GM18907 (cell line): ENCODE results near the gene ABTB2.
A peak's percentile ranks its signal among the peaks of the same experiment; 100 is the strongest.
"Not testable (repeated sequence)": the region's sequence is repeated elsewhere in the genome, so short reads cannot be mapped to it uniquely, and the experiment has no call there.

Experiments used
- ATAC-seq: cut with Tn5 transposase; IDR thresholded peaks from one replicate; pipeline ENCODE4 v1.9.1; 2021; ENCODE audit warnings: mild to moderate bottlenecking, moderate library complexity; ENCODE audit not compliant: unreplicated experiment

ABTB2 gene

DNA sequence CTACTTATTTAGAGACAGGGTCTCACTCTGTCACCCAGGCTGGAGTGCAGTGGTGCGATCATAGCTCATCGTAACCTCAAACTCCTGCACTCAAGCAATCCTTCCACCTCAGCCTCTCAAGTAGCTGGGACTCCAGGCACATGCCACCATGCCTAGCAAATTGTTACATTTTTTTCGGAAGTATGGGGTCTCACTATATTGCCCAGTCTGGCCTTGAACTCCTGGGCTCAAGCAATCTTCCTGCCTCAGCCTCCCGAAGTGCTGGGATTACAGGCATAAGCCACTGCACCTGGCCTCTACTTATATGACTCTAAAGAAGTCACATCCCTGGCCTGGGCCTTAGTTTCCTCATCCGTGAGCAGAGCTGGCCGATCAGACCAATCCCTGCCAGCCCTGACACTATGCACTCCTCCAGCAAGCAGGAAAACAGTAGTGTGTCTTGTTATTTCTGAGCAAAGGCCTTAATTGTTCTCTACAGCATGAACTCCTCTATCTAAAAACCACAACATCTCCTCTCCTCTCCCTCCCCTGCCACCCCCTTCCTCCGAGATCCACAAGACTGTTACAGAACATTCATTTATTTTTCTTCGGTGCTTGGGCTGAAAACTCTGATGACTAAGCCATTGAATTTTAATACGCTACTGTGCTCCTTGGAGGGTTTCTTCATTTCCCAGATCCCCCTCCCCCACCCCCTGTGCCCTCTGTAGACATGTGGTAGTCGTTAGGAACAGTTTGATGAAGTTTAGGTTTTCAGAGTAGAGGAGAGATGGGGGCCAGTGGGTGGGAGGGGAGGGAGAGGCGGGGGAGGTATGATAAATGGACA lies 91.5 kb downstream of the ABTB2 start:
- ATAC-seq, result no peak

DNA sequence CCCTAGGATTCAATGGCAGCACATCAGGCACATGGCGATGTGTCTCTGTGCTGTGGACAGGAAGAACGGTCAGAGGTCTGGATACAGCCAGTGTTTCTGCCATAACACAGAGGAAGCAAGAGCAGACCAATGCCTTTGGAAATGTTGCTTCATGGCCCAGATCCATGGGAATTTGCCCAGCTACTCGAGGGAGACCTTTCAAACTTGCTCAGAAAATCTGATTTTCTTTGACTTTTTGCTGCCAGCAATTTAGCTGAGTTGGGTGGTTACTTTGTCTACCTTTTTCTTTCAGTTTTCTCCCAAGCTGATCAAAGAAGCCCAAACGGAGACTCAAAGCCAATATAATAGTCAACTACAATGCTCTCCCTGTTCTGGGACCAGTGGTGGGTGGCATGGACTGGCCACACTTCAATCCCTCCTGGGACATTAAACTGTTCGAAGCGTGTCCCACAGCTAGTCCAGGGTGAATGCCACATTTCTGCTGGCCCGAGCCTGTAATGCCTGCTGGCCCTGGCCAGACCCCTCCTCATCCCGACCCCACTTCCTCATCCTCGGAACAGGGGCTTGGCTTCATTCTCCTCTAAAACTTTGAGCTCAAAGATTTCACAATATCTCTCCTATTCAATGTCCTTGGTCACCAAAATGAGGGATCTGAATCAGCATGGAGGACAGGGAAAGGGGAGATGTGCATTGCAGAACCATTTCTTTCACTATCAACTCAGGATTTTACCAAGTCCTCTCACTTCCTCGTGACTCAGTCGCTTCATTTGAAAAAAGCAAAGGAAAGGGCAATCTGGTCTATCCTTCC lies 93.3 kb downstream of the ABTB2 start:
- ATAC-seq, result no peak

DNA sequence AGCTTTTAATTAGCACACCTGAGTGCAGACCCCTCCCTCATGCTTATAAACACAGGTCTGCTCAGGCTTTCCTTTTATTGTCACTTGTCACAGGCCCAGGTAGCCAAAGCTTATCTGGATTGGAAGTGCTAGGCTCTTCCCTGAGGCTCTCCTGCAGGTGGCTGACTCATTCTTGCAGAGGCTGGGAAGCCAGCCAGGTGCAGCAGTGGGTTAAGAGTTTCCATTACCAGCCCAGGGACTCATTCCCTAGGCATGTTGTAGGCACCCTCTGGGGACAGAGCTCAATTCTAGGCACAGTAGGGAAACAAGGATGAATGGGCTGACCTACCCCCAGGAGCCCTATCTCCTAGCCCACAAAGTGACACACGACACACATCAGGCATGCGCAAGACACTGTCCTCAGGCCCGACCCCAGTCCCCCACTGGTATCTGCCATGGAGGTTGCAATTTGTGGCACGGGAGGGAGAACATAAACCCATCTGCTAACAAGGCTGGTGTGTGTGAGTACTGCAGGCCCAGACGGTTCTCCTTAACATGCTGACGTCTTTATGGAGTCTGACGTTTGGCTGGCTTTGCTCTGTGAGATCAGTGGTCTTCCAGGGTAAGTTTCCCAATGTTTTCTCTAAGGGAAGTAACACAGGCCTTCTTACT lies 94.2 kb downstream of the ABTB2 start:
- ATAC-seq, result no peak

DNA sequence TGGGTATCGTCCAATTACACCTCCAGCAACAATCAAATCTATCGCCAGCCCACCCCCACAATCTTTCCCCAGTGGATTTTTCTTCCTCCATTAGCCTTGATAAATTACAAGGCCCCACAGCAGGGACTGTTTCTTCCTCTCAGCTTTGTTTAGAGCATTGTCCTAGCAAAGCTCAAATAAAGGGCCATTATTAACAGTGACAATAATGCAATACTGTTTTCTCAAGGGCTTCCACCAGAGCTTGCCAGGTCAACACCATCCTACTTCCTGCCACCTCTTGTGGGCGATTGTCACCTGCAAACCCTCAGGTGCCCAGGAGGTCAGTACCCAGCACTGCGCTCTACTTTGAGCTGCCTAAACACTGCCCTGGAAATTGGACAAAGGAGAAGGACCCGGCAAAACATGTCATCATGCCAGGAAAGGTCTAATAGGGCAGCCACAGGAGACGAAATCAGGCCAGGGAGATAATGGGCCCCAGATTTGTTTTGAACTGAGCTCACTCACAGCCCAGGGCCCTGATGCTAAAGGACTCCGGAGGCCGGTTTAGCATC lies 95.2 kb downstream of the ABTB2 start:
- no peak for ATAC-seq

DNA sequence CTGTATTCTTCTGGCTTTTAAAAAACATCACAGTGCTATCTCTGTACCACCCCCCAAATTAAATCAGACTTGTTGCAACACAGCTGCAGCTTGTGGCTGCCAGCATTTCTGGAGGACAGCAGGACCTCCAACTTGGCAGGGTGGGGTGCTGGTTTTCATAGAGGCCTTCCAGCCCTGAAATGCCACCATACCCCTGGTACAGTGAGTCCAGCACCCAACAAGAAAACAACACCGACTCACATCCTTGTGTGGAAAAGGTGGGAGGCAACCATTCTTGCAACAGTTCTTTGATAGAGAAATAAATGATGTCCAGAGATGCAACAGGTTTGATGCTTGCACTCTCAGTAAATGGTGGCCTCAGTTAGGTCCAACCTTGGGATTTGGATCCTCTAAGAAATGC lies 96.0 kb downstream of the ABTB2 start:
- ATAC-seq, result no peak

DNA sequence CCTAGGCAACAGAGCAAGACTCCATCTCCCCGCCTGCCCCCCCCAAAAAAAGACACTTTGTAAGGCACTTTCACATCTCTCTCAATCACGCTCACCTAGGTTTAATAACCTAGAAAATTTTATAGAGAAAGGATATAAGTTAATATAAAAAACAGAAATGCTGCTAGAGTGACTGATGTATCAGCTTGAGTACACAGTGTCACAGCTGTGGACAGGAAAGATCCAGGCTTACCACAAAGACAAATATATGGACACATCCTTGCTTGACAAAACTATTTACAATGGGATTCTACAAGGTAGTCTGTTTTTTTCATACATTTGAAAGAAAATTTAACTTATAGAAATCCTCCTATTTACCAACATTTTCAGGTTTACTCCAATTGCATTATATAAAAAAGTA lies 96.7 kb downstream of the ABTB2 start:
- ATAC-seq, result no peak

DNA sequence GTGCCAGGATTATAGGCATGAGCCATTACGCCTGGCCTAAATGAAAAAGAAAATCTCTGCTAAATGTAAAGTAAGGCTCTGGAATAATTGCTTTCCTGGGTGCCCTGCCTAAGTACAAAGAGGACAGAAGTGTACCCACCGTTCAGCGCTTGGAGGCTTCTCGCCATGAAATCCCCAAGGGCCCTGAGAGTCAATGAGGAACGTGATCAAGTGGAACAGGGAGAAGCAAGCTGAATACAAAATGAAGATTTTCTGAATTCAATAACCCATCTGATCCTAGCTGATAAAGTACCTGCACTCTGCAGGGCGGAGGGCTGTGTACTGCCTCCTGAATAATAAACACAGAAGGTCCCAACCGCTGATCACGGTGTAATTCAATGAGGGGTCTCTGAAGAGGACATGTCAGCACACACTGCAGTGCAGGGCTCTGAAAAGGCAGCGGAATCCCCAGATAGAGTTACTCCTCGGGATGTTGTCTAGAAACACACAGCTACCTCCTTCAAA lies 97.7 kb downstream of the ABTB2 start:
- ATAC-seq, result no peak

DNA sequence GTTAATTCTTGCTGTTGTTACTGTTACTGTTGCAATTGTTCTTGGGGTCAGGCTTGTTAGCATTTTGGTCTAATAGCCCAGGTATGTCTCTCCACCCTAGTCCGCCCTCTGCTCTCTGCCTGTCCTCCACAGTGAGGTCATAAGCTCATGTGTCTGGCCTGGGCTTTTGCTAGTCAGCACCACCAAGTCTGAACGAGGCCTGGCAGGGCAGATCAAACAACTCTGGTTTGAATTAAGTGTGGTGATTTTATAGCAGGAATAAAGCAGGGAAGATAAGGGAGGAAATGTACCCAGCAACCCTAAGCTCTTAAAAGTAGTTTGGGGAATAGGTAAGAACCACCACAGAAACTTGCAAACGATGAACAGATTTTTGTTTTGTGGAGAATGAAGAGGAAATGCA lies 98.7 kb downstream of the ABTB2 start:
- no peak for ATAC-seq

DNA sequence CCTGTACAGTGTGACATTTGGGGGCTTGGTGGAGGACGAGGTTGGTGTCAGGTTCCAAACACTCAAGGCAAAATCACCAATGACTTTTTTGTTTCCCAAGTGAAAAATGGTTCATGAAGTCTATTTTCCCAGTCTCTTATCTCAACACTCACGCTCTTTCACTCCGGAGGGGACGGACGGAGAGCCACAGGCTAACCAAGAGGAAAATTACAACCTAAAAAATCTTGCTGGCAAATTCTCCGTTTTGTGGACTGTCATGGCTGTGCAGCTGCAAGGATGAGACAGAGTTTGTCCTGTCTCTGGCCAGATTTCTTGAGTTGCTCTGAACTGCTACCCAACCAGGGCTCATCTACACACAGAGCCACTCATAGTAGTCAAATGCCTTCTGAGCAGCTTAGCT lies 101.2 kb downstream of the ABTB2 start:
- no peak for ATAC-seq

DNA sequence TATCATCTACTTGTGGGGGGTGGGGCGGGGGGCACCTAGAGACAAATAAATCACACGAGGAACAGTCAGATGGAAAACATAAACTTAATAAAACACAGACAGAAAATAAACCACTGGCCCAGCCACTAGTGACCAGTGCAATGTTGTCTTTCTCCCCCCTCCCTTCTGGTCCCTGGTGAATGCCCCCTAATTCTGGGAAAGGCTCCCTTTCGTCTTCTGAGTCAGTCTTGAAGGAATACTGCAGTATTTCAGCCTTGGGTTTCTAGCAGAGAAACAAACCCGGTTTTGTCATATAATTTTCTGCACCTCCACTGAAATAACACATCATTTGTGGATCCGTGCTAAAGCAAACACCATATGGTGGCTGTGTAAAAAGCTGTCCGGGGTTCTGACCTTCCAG lies 101.7 kb downstream of the ABTB2 start:
- ATAC-seq, result no peak

DNA sequence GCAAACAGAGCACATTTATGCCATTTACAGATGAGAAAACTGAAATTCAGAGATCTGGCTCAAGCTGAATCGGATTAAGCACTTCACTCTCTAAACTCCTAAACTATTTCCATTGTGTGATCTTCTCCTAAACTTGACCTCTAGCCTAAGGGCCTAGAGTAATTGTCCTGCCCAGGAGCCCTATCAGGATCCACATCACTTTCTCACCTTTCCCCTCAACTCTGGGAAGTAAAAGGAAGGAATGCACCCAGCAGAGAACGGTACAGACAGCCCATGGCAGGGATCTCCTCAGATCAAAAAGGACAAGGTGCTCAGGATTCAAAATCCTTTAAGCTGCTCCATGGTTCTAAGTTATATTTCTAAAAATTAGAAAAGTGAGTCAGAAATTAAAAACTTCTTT lies 102.7 kb downstream of the ABTB2 start:
- no peak for ATAC-seq

DNA sequence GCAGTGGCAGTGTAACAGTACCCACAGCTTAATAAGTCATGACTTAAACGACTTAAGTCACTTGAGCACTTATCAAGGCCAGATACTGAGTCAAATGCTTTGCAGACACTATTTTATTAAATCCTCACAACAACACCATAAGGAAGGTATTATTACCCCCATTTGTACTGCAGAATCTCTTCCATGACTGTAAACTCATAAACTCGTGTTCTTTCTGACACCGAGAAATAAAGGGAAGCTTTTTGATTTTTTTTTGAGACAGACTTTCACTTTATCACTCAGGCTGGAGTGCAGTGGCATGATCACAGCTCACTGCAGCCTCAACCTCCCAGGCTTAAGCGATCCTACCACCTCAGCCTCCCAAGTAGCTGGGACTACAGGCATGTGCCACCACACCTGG lies 103.8 kb downstream of the ABTB2 start:
- no peak for ATAC-seq

DNA sequence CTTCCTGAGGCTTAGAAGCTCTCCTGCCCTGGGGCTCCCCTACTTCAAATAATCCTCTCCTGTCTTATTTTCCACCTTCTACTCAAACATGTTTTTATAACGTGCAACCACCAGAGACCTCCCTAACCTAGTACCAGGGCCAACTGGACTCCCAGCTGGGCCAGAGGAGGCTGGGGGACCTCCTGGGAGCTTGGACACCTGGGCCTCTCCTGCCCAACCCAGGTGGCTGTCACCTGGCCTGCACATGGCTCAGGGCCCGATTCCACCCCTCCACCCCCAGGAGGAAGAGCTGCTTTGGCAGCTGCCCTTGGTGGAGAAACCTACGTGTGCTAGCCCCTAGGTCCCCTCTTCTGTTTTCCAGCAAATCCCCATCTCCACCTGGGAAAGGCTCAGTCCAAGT lies 105.2 kb downstream of the ABTB2 start:
- no peak for ATAC-seq

DNA sequence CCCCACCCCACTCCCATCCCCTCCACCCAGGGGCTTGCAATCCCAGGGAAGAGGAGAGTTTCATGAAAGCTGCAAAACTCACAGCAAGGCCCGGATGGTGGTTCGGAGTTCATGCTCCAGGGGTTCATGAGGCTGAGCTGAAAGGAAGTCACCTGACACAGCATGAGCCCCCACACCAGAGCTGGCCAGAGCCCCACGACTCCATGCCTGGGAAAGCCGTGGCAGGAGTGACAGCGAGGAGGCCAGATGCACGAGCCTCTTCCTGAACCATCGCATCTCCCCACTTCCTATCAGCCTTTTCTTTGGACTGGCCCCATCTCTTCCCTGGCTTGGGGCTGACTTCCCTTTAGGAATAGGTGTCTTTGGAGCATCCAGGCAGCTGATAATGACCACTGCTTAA lies 105.8 kb downstream of the ABTB2 start:
- no peak for ATAC-seq

DNA sequence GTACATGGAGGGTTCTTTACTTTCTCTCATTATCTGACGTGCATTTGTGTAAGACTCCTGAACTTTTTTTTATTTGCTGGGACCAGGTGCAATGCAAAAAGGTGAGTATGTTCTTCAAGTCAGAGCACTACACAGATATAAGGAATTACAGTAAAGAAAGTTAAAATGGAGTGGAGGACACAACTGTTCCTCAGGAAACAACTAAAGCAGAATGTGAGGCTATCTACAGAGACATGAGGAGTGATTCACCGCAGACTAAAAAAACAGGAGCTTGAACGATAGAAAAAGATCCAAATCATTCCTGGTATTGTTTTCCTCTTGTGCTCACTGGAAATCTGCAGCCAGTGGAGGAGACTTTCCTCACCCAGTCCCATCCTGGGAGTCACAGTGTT lies 106.2 kb downstream of the ABTB2 start:
- no peak for ATAC-seq

DNA sequence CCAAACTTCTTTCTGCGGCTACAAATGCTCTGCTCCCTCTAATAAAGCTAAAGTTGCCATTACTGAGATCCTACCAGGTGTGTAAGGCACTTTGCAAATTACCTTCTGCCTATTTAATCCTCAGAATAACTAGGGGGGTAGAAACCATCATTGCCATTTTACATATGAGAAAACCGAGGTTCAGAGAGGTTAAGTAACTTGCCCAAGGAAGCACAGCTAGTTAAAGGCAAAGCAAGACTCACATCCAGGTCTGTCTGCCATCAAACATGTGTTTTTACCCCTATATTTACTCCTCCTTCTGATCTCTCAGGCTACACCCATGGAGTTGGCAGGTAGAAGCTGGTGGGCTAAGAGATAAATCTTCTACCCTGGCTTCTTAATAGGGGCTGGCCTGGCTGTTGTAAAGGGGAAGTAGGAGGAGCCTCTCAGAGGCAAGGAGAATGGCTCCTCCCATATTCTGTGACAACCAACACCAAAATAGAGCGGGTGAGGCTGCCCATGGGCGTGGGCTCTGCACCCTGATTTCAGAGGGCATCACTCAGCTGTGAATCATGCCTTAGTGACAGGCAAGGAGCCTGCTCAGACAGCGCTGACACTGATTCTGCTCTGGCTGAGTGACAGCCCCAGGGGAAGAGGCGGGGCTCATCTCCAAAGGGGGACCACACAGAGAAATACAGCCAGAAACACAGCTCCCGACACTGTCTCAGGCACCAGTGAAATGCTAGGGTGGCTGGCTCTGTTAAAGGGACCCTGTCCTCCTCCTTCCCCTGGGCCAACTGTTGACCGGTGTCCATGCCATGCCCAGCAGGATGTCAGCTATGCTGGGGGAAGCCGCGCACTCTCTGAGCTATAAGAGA lies 106.8 kb downstream of the ABTB2 start:
- peak; percentile 89 for ATAC-seq

DNA sequence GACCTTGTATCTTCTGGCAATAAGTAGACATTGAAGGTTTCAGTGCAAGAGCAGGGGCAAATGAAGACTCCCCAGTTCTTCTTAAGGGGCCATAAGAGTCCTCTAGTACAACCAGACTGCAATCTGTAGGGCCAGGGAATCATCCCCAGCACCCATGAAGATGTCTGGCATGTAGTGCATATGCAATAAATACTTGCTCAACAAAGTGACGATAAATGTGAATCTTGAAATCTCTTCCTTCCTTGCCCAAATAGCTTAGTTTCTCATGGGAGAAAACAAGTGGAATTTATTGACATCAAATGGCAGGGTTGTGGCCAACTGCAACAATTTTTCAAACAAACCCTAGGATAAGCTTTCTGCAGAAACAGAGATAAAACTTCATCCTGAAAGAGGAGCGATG lies 107.6 kb downstream of the ABTB2 start:
- no peak for ATAC-seq

DNA sequence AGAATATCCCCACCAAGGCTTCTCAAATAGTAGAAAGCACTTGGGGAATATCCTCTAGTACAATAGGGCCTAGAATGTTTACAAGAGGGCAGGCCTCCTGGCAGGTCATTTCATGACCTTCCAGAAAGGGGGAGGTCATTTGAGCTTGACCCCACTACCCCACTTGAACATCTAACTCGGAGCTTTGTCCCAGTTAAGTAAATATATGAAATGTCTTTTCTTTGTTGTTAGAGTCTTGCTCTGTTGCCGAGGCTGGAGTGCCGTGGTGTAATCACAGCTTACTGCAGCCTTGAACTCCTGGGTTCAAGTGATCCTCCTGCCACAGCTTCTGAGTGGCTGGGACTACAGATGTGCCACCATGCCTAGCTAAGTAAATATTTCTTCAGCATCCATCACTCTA lies 108.4 kb downstream of the ABTB2 start:
- no peak for ATAC-seq

DNA sequence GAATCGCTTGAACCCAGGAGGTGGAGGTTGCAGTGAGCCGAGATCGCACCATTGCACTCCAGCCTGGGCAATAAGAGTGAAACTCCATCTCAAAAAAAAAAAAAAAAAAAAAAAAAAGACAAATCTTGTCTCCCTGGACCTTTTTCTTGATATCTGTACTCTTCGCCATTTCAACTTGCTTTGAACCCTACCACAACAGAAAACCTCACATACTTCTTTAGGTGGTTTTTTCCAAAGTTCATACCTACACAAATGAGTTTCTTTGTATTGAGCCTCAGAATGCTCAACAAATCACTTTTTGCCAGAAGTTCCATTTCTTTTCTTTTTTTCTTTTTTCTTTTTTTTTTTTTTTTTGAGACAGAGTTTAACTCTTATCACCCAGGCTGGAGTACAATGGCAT lies 111.3 kb downstream of the ABTB2 start:
- ATAC-seq, result not testable (repeated sequence)

DNA sequence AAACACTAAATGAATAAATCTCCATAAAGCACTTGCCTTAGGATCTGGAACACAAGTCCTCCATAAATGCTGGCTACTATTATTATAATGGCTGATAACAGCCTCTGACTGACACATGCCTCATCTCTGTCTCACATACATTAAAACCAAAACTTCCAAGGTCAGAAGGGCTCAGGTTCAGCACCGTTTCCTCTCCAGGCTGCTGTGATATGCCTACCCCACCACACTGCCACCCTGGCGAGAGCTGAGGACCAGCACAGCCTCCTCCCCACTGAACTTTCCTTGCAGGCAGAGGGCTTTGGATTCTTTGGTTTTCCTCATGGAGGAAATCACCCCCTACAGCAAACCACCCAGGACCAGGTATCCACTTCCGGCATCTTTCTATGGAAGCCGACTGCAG lies 112.8 kb downstream of the ABTB2 start:
- ATAC-seq, result no peak
